Heart left ventricle (tissue), 16 donors: Measurements from ENCODE around the gene YWHAE. TPM values are rescaled to one million over a fixed set of nuclear protein-coding genes. Genes with fewer than 3 reads are reported as not detected.

Experiments
- ATAC-seq, 4 donors: fragments of 200-7000 bp; cut with Tn5 transposase; one replicate each; pipeline ENCODE4 v1.9.1; 2020 to 2022; ENCODE audit warnings: moderate library complexity in 4 of 4, mild to moderate bottlenecking in 3 of 4, moderate number of reproducible peaks in 1 of 4
- DNase-seq, 5 donors: peaks; one replicate each; pipeline ENCODE4 v3.0.0-alpha.2; 2020
- H3K27ac ChIP-seq, 12 donors: fragments of 200-600 bp; sonication (generic) in 4 of 12; one replicate each; pipeline versions ENCODE4 v1.5.0 to v1.8.0; 2016 to 2022; ENCODE audit warnings: mild to moderate bottlenecking in 2 of 12
- H3K27me3 ChIP-seq, 9 donors: fragments of 200-600 bp; sonication (generic) in 2 of 9; one replicate each; pipeline versions ENCODE4 v1.5.1 to v1.8.0; 2016 to 2022; ENCODE audit warnings: mild to moderate bottlenecking in 3 of 9
- H3K36me3 ChIP-seq, 9 donors: fragments of 200-600 bp; sonication (generic) in 2 of 9; one replicate each; pipeline versions ENCODE4 v1.5.0 to v1.8.0; 2018 to 2022; ENCODE audit warnings: mild to moderate bottlenecking in 2 of 9
- H3K4me1 ChIP-seq, 12 donors: fragments of 200-600 bp; sonication (generic) in 4 of 12; one replicate each; pipeline versions ENCODE4 v1.5.0 to v1.8.0; 2016 to 2022; ENCODE audit warnings: mild to moderate bottlenecking in 3 of 12
- H3K4me3 ChIP-seq, 12 donors: fragments of 200-600 bp; sonication (generic) in 4 of 12; one replicate each; pipeline versions ENCODE4 v1.5.0 to v1.8.0; 2017 to 2022; ENCODE audit warnings: mild to moderate bottlenecking in 9 of 12, moderate library complexity in 4 of 12
- H3K9me3 ChIP-seq, 12 donors: fragments of 200-600 bp; sonication (generic) in 4 of 12; one replicate each; pipeline versions ENCODE4 v1.5.0 to v1.8.0; 2016 to 2022; ENCODE audit warnings: mild to moderate bottlenecking in 1 of 12
- POLR2A ChIP-seq, 2 donors: fragments of 450-650 bp; IDR thresholded peaks; one replicate each; pipeline ENCODE4 v1.6.1; 2017; ENCODE audit warnings: antibody characterized with exemption in 2 of 2, mild to moderate bottlenecking in 2 of 2, moderate library complexity in 2 of 2
- WGBS, 4 donors: extraction: QIAGEN DNeasy Blood & Tissue Kit in 2 of 4; methylation state at CpG; one replicate each; pipeline versions ENCODE4 v1.1.5 to v1.1.7; 2013 to 2018; 5-methylcytosine and 5-hydroxymethylcytosine counted together
- intact Hi-C, 10 donors: fragments of 100-400 bp; cut with DNase I; formaldehyde crosslinking; loops; one replicate each; pipeline versions ENCODE4 v1.11.1 to v1.14.2; 2022
- polyA plus RNA-seq, 2 donors: library from polyadenylated mRNA; stranded (reverse); fragments of 200-250 nt; gene quantifications; one replicate each; pipeline ENCODE4 v1.2.3, GENCODE V29; 2013
- total RNA-seq, 9 donors: library from RNA; depleted of rRNA in 2 of 9; stranded (reverse); fragments of >200 nt in 2 of 9; fragmentation: NEBNext Ultra II Directional in 3 of 9; extraction: Animal tissue kit (Norgen Biotek cat#: 25700) in 3 of 9; gene quantifications; one replicate each; pipeline versions ENCODE4 v1.1.0 to v1.2.4, GENCODE V29; 2016 to 2023
- TF ChIP-seq, protein P1 (sequence below), 12 donors: fragments of 200-600 bp; sonication (generic) in 4 of 12; IDR thresholded peaks; one replicate each; pipeline versions ENCODE4 v1.5.0 to v1.8.0; 2018 to 2022; ENCODE audit warnings: antibody characterized with exemption in 12 of 12, mild to moderate bottlenecking in 5 of 12
- donor health status: ischemic (EF 13 %, LVEDD 7.1; RV severe dilation, severe dysfunction).
- donor health status: healthy with polysubstance abuse.
- donor health status: DM: no; HTN: yes; CAD: no.
- donor health status: DM: no; HTN: no; CAD: no.
- donor health status: ischemic (EF 25% LVEDD 6.9; RV normal size, moderate dysfunction).
- donor health status: ischemic (EF 25% LVEDD 5.7; RV mildly dilated, moderate dysfunction).
- donor health status: healthy.
- donor health status: DM: yes; HTN: yes; CAD: no.
- donor health status: ischemic (EF 35%, LVEDD 5.7; RV mildly dilated, moderate dysfunction).
- donor health status: nonischemic (EF 11% LVEDD 7.7; RV severe dilation, severe dysfunction).
- donor health status: DM: yes; HTN: yes; CAD: no.
- donor health status: PGD.
- donor health status: ischemic (EF 29% LVEDD 5.4; RV normal size, mild dysfunction).
- donor health status: nonischemic (EF 23%, LVEDD 6.1; RV moderate dilation, normal function).

The YWHAE gene
- total and polyA plus RNA-seq, 11 donors, result 401 to 1,150 (median 618) TPM

- DNase-seq (no peak), ATAC-seq (no peak)
- Histone ChIP-seq H3K27me3 (no peaks in the 10 kb centered on the region), H3K4me1 (peaks cover 0 to 22% (median 14%) of the 10 kb centered on the region in 12 donors), H3K4me3 (no peak overlapping the region), H3K9me3 (no peaks in the 10 kb centered on the region), H3K27ac (no peak overlapping the region), H3K36me3 (peaks cover 0 to 98% (median 81%) of the 10 kb centered on the region in 9 donors)
- TF ChIP-seq, protein P1, sequence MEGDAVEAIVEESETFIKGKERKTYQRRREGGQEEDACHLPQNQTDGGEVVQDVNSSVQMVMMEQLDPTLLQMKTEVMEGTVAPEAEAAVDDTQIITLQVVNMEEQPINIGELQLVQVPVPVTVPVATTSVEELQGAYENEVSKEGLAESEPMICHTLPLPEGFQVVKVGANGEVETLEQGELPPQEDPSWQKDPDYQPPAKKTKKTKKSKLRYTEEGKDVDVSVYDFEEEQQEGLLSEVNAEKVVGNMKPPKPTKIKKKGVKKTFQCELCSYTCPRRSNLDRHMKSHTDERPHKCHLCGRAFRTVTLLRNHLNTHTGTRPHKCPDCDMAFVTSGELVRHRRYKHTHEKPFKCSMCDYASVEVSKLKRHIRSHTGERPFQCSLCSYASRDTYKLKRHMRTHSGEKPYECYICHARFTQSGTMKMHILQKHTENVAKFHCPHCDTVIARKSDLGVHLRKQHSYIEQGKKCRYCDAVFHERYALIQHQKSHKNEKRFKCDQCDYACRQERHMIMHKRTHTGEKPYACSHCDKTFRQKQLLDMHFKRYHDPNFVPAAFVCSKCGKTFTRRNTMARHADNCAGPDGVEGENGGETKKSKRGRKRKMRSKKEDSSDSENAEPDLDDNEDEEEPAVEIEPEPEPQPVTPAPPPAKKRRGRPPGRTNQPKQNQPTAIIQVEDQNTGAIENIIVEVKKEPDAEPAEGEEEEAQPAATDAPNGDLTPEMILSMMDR (IDR thresholded peaks at IDR 0.05), result no peak
- no peak for TF ChIP-seq POLR2A (IDR thresholded peaks at IDR 0.05)
- intact Hi-C loops, result loop anchor here in 1 of 10 donors (5.0 kb wide), 1 partner anchor 180 kb away; no protein-coding TSS in a partner anchor
- 64 to 84% (median 72%) methylated on average over 3 of the region's 3 CpGs for WGBS, 4 donors
These were observed 48.1 kb downstream of the YWHAE start for GRCh38 chr17:1351971-1352370.

DNA sequence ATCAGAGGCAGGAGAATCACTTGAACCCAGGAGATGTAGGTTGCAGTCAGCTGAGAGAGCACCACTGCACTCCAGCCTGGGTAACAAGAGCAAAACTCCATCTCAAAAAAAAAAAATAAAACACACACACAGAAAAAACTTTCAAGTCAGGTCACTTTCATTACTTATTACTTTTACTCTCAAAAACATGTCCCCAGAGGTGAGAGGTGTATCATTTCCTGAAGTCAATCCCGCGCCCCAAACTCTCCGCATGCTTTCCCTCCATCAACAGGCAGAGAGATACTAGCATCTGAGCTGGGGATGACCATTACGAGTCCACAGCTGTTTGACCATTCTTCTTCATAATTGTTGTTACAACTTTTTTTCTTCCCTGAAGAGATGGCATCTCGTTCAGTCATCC lies 48.7 kb downstream of the YWHAE start:
- H3K27me3 ChIP-seq, result no peaks in the 10 kb centered on the region
- peaks cover 0 to 25% (median 17%) of the 10 kb centered on the region in 12 donors for H3K4me1 ChIP-seq
- no peak overlapping the region for H3K4me3 ChIP-seq
- H3K36me3 ChIP-seq, result peaks cover 0 to 97% (median 76%) of the 10 kb centered on the region in 9 donors
- H3K9me3 ChIP-seq, result no peaks in the 10 kb centered on the region
- intact Hi-C loops, result loop anchor here in 1 of 10 donors (5.0 kb wide), 1 partner anchor 181 kb away; no protein-coding TSS in a partner anchor
- 84 to 91% (median 87%) methylated on average over 5 of the region's 5 CpGs for WGBS, 4 donors
- ATAC-seq (no peak), DNase-seq (no peak)
- H3K27ac ChIP-seq, result no peak overlapping the region
- TF ChIP-seq, protein P1 (IDR thresholded peaks at IDR 0.05), result no peak
- no peak for TF ChIP-seq POLR2A (IDR thresholded peaks at IDR 0.05)

DNA sequence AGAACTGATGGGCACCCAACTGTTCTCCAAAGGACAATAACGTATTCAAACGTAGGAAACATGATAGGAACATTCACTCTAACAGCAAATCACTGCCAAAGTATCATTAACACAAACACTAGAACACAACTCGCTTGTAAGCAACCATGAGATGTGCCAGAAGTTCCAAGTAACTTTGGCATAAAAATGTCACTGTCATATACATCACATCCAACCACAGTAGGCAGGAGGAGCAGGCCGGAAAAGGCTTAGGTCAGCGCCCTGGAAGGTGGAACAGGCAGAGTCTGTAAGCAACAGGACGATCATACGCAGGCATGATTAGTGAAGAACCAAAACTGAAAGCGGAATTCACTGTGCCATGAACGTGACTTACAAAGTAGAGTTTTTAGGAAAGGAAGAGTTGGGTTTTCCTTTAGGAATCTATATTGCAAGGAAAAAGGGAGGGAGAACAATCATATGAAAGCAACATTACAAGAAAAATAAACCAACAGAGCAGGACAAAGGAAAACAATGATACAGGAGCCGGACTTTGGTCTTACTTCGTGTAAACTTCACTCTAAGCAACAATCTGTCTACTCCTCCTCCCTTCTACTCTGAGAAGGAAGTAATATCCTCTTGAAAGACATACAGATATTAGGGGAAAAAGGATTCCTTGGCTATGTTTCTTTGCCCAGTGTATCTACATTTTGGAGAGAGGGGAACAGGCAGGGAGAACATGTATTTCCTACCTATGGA lies 52.3 kb downstream of the YWHAE start:
- peak in 2 of 5 donors; percentile 32 to 37 for DNase-seq
- peaks cover 0 to 35% (median 24%) of the 10 kb centered on the region in 12 donors for H3K4me1 ChIP-seq
- intact Hi-C loops, result no loop called here

DNA sequence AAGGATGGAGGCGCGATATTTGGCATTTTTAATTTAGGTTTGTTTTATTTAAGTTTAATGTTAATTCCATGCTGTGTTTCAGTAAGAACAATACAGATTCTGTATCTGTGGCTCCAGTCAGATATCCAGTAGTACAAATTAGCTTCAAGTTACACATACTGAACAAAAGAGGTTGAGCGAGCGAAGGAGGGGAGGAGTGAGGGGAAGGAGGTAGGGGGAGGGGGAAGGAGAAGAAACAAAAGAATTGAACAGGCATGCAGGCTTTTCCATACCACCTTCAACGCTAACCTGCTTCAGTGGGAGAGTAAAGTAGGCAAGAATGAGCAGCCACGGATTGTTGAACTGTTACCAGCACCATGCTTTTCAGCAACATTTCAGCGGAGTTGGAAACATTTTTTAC lies 55.5 kb downstream of the YWHAE start:
- ATAC-seq (no peak), DNase-seq (no peak)
- no peaks in the 10 kb centered on the region for H3K27me3 ChIP-seq
- peaks cover 0 to 66% (median 40%) of the 10 kb centered on the region in 9 donors for H3K36me3 ChIP-seq
- peaks cover 0 to 47% (median 26%) of the 10 kb centered on the region in 12 donors for H3K4me1 ChIP-seq
- no peak overlapping the region for H3K4me3 ChIP-seq
- no peak overlapping the region for H3K27ac ChIP-seq
- no peak for TF ChIP-seq POLR2A (IDR thresholded peaks at IDR 0.05)
- TF ChIP-seq, protein P1 (IDR thresholded peaks at IDR 0.05), result no peak
- intact Hi-C loops, result no loop called here
- 90 to 94% (median 92%) methylated on average over 7 of the region's 7 CpGs for WGBS, 4 donors
- H3K9me3 ChIP-seq, result no peaks in the 10 kb centered on the region

More for the DNA sequence above, 52.3 kb downstream of the YWHAE start:
- Histone ChIP-seq H3K9me3 (no peaks in the 10 kb centered on the region), H3K4me3 (peak overlapping the region in 8 of 12 donors; percentile 8 to 35 (median 18)), H3K27me3 (no peaks in the 10 kb centered on the region), H3K36me3 (peaks cover 0 to 96% (median 72%) of the 10 kb centered on the region in 9 donors), H3K27ac (peak overlapping the region in 11 of 12 donors; percentile 45 to 87 (median 58))
- WGBS, 4 donors, result 22 to 35% (median 26%) methylated on average over 11 of the region's 11 CpGs
- no peak for TF ChIP-seq POLR2A (IDR thresholded peaks at IDR 0.05)
- TF ChIP-seq, protein P1 (IDR thresholded peaks at IDR 0.05), result no peak
- ATAC-seq, result peak; percentile 71 to 87 (median 80)
